ENCODE measurements around the gene ARHGAP10.

DNA sequence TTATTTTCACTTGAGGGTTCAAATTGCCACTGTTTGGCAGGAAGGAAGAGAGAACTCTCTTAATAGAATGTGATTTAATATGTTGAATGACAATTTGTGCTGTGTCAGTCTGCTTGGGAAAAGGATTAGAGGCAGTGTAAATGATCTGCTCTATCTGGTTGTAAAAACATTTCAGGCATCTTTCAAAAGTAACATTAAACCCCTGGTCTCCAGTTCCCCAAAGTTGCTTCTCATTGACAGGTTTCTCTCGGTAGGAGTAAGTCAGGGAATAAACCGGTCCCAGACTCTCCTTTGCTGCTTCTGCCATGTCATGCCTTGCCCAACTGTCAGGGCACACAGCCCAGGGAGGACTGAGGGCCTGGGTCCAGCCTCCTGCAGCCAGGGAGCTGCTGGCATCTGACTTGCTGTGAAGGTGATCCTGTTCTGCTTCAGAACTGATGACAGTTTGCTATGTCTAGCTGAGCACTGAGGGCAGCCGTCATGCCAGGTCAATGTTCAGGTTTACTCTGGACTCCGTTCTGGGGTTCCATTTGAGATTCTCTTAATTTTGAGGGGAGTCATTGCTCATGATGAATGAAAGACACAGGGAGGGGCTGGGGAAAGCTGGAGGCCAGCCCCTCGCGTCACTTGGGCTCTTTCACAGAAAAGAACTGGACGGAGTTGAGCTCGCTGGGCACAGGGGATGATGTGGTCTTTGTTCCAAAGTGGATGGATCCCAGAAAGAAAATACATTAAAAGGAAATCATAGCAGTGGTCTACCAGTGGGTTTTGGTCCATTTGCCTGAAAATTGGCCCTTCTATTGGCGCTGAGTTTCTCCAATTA lies 312.4 kb downstream of the ARHGAP10 start:
- TF ChIP-seq, protein P1, sequence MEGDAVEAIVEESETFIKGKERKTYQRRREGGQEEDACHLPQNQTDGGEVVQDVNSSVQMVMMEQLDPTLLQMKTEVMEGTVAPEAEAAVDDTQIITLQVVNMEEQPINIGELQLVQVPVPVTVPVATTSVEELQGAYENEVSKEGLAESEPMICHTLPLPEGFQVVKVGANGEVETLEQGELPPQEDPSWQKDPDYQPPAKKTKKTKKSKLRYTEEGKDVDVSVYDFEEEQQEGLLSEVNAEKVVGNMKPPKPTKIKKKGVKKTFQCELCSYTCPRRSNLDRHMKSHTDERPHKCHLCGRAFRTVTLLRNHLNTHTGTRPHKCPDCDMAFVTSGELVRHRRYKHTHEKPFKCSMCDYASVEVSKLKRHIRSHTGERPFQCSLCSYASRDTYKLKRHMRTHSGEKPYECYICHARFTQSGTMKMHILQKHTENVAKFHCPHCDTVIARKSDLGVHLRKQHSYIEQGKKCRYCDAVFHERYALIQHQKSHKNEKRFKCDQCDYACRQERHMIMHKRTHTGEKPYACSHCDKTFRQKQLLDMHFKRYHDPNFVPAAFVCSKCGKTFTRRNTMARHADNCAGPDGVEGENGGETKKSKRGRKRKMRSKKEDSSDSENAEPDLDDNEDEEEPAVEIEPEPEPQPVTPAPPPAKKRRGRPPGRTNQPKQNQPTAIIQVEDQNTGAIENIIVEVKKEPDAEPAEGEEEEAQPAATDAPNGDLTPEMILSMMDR (IDR thresholded peaks at IDR 0.05; ENCODE audit: low read depth, low read length) = no peak
- no peak for TF ChIP-seq POLR2A (IDR thresholded peaks at IDR 0.05; ENCODE audit: extremely low read depth, insufficient read length)
- TF ChIP-seq, protein P2, sequence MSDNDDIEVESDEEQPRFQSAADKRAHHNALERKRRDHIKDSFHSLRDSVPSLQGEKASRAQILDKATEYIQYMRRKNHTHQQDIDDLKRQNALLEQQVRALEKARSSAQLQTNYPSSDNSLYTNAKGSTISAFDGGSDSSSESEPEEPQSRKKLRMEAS (IDR thresholded peaks at IDR 0.05; ENCODE audit: low read depth, low read length) = no peak
- TF ChIP-seq MYC (IDR thresholded peaks at IDR 0.05; ENCODE audit: low read depth, low read length) = no peak

Measured in NB4 (cell line).